MV-4-11 (cell line): ENCODE data around the gene RPL39.
"Not testable (repeated sequence)": the region's sequence is repeated elsewhere in the genome, so short reads cannot be mapped to it uniquely, and the experiment has no call there.

Experiments used
- DNase-seq: peaks from one replicate; lab custom pipeline; 2025; lab: John Stamatoyannopoulos, UW

The RPL39 gene

GRCh38 chrX:119763181-119763580, 28.2 kb downstream of the RPL39 start:
- no peak for DNase-seq

GRCh38 chrX:119762718-119763117, 28.7 kb downstream of the RPL39 start:
- no peak for DNase-seq

DNA sequence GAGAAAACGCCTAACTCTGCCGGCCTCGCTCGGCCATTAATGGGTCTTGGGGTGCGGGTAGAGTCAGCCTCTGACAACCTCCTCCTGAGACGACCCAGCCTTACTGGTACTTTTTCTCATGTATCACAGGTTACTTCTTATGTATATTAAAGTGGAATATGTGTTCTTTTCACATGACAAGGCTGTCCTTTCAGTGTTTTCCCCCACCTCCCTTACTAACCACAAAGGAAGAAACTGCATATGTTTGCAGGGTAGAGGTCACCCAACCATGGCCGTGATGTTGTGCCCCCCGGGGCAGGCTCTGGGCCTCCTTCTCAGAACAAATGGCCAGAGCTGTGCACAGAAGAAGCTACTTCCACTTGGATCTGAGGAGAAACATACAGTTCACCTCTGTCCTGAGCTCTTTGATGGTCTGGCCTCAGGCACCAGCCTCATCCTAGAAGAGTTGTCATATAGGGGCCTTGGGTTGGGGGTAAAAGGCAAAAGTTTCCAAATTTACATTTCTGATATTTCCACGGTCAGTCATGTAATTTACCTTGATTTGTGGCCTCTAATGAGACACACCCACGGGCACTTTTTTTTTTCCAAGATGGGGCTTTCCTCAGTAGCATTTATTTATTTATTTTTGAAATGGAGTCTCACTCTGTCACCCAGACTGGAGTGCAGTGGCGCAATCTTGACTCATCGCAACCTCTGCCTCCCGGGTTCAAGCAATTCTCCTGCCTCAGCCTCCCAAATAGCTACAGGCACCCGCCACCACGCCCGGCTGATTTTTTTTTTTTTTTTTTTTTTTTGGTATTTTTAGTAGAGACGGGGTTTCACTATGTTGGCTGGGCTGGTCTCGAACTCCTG, 31.2 kb downstream of the RPL39 start:
- peak; percentile 4 for DNase-seq

DNA sequence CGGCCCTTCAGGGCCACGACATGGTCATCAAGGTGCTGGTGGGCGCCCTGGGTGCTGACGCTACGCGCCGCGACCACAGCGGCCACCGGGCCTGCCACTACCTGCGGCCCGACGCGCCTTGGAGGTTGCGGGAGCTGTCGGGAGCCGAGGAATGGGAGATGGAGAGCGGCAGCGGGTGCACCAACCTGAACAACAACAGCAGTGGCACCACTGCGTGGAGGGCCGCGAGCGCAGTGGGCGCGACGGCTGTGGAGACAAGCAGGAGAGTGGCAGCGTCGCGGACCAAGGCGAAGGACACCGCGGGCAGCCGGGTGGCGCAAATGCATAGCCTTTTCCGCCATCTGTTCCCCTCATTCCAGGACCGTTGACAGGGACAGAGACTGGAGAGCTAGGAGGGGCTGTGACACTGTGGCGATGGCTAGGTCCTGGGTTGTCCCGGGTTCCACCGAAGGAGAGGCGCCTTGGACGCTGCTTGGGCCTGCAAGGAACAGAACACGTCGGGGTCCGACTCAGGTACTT, 32.1 kb downstream of the RPL39 start:
- DNase-seq, result no peak

DNA sequence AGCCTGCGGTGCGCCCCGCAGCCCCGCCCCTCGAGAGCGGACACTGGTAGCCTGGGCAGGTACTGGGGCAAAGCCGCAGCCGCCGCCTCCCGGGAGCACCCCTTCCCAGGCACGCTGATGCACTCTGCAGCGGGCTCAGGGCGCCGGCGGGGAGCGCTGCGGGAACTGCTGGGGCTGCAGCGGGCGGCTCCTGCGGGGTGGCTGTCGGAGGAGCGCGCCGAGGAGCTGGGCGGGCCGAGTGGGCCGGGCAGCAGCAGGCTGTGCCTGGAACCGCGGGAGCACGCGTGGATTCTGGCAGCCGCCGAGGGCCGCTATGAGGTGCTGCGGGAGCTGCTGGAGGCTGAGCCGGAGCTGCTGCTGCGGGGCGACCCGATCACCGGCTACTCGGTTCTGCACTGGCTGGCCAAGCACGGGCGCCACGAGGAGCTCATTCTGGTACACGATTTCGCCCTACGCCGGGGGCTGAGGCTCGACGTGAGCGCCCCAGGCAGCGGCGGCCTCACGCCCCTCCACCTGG, 32.6 kb downstream of the RPL39 start:
- DNase-seq, result no peak

DNA sequence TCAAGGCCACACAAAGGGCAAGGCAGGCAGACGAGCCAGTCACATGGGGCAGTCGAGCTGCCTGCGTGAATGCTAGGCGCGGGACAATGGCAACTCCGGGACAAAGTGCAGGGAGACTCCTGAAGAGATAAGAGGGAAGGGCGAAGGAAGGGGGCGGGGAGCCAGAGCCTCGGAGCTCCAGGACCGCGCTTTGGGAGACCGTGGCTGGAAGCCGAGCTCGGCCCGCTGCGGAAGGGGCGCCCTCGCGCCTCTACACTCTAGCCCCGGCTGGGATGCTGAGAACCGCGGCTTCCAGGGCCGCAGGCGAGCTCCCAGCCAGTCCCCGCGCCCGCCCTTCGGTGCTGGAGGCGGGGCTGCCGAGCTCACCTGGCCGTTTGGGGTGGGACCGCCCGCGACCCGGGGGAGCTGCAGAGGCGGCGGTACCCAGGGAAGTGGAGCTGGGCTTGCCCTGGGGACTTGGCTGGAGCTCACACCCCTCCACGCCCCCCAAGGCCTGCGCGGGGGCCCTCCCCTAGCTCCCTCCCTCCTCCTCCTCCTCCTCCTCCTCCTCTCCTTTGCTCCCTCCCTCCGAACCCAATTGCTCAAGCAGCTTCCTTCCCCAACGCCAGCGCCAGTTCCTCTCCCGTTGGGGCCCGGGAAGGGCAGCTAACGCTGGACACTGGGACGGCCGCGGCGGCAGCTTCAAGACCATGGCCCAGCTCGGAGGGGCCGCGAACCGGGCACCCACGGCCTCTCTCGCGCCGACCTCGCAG, 33.3 kb downstream of the RPL39 start, which contains the start of gene SOWAHD:
TSS of gene SOWAHD (plus strand) at position 610 of the 752 bp plus-strand sequence. CDS start at position 690, 80 bp downstream.
- peak; percentile 35 for DNase-seq

GRCh38 chrX:119757646-119757978, 33.8 kb downstream of the RPL39 start:
- DNase-seq, result no peak

DNA sequence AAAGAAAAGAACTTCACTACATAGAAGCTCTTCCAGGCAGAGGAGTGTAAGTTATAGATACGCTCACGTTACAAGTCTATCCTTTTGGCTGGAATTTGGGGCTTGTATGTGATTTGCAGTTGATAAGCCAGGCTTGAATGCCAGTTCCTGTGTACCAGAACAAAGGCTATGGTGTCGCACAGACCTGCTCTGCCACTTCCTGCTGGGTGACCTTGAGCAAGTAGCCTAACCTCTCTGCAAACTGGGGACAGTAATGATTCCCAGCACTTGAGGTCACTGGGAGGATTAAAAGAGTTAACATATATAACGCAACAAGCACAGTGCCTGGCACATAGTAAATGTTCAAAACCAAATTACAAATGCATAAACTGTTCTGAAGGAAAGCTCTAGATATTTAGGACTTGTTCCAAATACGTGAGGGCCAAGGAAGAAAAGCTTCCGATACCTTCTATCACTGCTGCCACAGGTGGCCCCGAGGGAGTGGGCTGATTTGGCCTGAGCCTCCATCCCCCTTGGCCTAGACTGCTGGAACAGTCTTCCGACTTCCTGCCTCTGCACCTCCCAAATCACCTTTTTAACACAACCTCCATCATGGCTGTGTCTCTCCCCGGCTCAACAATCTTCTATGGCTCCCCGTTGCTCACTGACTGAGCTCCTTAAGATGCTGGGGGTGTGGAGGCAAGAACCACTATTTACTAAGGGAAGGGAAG, 34.3 kb downstream of the RPL39 start:
- DNase-seq, result no peak

GRCh38 chrX:119755981-119756533, 35.4 kb downstream of the RPL39 start:
- DNase-seq, result peak; percentile 87

- peak; percentile 61 for DNase-seq
Observed at GRCh38 chrX:119753639-119754257, 37.7 kb downstream of the RPL39 start.

GRCh38 chrX:119753001-119753400, 38.4 kb downstream of the RPL39 start:
- no peak for DNase-seq

- not testable (repeated sequence) for DNase-seq
Observed at GRCh38 chrX:119750751-119751150, 40.7 kb downstream of the RPL39 start.

DNA sequence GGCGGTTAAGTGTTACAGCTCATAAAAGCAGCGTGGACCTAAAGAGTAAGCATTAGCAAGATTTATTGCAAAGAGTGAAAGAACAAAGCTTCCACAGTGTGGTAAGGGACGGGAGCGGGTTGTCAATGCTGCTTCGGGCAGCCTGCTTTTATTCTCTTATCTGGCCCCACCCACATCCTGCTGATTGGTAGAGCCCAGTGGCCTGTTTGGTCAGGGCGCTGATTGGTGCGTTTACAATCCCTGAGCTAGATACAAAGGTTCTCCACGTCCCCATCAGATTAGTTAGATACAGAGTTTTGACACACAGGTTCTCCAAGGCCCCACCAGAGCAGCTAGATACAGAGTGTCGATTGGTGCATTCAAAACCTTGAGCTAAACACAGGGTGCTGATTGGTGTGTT, 41.3 kb downstream of the RPL39 start:
- not testable (repeated sequence) for DNase-seq

DNA sequence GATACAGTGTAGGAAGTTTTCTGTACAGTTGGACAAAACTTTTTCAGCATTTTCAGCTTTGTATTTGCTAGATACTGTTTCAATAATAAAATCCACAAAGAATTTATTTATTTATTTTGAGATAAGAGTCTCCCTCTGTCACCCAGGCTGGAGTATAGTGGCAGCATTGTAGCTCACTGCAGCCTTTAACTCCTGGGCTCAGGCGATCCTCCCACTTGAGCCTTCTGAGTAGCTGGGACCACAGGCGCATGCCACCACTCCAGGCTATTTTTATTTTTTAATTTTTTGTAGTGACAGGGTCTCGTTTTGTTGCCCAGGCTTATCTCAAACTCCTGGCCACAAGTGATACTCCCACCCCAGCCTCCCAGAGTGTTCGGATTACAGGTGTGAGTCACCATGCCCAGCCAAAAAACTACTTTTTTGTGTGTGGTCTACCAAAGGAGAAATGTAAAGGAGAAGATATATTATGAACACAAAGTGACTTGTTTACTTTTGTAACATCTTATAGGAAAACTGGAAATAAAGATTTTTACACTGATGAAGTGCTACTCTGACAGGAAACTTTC, 46.1 kb downstream of the RPL39 start:
- no peak for DNase-seq

GRCh38 chrX:119738742-119739141, 52.7 kb downstream of the RPL39 start:
- DNase-seq, result no peak
